NCI-H460 (cell line): ENCODE results near the gene DAZAP1. TPM values are rescaled to one million over a fixed set of nuclear protein-coding genes. Genes with fewer than 3 reads are reported as not detected.
"Not testable (repeated sequence)": the region's sequence is repeated elsewhere in the genome, so short reads cannot be mapped to it uniquely, and the experiment has no call there.

Experiments
- DNase-seq: peaks from one replicate; pipeline ENCODE4 v3.0.0-alpha.2; 2016; ENCODE audit warnings: low read depth; ENCODE audit errors: extremely low read depth
- total RNA-seq: library from RNA; depleted of rRNA; stranded (reverse); fragments of >200 nt; shearing (Covaris generic); gene quantifications from 2 replicates; pipeline ENCODE4 v1.2.3, GENCODE V29; 2014

DAZAP1 gene
- total RNA-seq, 1 experiment from 2014 or later: 122 TPM

GRCh38 chr19:1438933-1439354, 31.6 kb downstream of the DAZAP1 start:
- DNase-seq: no peak

GRCh38 chr19:1439525-1440417, 32.4 kb downstream of the DAZAP1 start:
- not testable (repeated sequence) for DNase-seq

GRCh38 chr19:1440418-1440801, 33.0 kb downstream of the DAZAP1 start:
- no peak for DNase-seq

- no peak for DNase-seq
Observed at GRCh38 chr19:1441022-1441426, 33.6 kb downstream of the DAZAP1 start.

- DNase-seq: no peak
Observed at GRCh38 chr19:1441677-1442438, 34.5 kb downstream of the DAZAP1 start.

- DNase-seq: peak; percentile 43
Observed at GRCh38 chr19:1445185-1445931, 38.0 kb downstream of the DAZAP1 start.

GRCh38 chr19:1445932-1446712, 38.7 kb downstream of the DAZAP1 start:
- no peak for DNase-seq

GRCh38 chr19:1446713-1447481, 39.5 kb downstream of the DAZAP1 start:
- no peak for DNase-seq

GRCh38 chr19:1447504-1447903, 40.1 kb downstream of the DAZAP1 start:
- no peak for DNase-seq

- DNase-seq: no peak
Observed at GRCh38 chr19:1447944-1448343, 40.6 kb downstream of the DAZAP1 start.

- DNase-seq: no peak
Observed at GRCh38 chr19:1449467-1450442, 42.4 kb downstream of the DAZAP1 start, which contains the start of gene APC2. TSS of gene APC2 (plus strand) at chr19:1450121. CDS start at chr19:1453002, 2,881 bp downstream.

GRCh38 chr19:1450735-1451731, 43.6 kb downstream of the DAZAP1 start:
- DNase-seq: no peak

GRCh38 chr19:1451916-1452801, 44.8 kb downstream of the DAZAP1 start:
- DNase-seq: no peak

GRCh38 chr19:1452802-1453524, 45.6 kb downstream of the DAZAP1 start:
- no peak for DNase-seq
